Activated gamma-delta T cell (primary cell): Measurements from ENCODE around the gene NPIPA1.
"Not testable (repeated sequence)": the region's sequence is repeated elsewhere in the genome, so short reads cannot be mapped to it uniquely, and the experiment has no call there.

Experiments used
- DNase-seq: peaks from one replicate; lab custom pipeline; 2025; lab: John Stamatoyannopoulos, UW

NPIPA1 gene

DNA sequence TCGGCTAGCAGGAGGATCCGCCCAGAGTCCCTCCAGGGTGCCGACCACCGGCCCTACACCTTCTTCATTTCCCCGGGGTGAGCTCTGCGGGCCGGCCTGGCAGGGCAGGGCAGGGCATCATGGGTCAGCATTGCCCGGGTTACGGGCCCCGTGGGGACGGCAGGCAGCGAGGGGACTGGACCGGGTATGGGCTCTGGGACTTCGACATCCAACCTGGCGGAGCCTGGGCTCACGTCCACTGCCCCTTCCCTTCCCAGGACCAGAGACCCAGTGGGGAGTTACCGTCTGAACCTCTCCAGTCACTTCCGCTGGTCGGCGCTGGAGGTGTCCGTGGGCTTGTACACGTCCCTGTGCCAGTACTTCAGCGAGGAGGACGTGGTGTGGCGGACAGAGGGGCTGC is 7.0 kb upstream of the NPIPA1 start:
- not testable (repeated sequence) for DNase-seq

DNA sequence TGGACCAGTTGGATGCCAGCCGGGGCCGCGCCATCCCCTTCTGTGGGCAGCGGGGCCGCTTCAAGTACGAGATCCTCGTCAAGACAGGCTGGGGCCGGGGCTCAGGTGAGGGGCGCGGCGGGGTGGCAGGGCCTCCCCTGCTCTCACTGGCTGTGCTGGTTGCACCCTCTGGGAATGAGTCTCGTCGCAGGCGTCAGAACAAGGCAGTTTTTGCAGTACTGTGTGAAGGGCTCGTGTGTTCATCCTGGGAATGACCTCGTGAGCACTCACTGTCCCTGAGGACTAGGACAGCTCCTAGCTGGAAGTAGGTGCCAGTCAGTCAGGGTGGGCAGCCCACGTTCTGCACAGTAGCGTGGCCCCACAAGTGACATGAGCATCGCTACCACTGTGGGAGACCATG is 6.3 kb upstream of the NPIPA1 start:
- not testable (repeated sequence) for DNase-seq

DNA sequence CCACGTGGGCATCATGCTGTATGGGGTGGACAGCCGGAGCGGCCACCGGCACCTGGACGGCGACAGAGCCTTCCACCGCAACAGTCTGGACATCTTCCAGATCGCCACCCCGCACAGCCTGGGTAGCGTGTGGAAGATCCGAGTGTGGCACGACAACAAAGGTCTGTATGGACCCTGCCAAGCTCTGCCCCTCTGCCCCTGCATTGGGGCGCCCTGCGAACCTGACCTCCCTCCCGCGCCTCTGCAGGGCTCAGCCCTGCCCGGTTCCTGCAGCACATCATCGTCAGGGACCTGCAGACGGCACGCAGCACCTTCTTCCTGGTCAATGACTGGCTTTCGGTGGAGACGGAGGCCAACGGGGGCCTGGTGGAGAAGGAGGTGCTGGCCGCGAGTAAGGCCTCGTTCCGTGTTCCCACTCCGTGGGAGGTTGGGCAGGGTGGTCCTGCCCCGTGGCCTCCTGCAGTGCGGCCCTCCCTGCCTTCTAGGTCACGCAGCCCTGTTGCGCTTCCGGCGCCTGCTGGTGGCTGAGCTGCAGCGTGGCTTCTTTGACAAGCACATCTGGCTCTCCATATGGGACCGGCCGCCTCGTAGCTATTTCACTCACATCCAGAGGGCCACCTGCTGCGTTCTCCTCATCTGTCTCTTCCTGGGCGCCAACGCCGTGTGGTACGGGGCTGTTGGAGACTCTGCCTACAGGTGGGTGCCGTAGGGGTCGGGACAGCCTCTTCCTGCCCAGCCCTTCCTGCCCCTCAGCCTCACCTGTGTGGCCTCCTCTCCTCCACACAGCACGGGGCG is 4.5 kb upstream of the NPIPA1 start:
- not testable (repeated sequence) for DNase-seq

DNA sequence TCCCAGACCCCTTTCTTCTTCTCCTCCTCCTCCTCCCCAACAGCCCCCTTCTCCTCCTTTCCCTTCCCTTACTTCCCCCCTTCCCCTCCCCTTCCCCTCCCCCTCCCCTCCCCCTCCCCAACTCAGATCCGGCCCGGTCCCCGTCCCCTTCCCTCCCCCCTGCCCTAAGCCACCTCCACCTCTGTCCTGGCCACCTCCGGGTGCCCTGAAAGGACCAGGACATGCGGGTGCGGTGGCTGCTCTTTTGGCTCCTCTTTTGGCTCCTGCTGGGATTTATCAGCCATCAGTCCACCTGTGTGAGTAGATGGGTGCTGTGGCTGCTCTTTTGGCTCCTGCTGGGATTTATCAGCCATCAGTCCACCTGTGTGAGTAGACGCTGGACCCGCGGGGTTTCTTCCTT is 751 bp downstream of the NPIPA1 start:
- not testable (repeated sequence) for DNase-seq

DNA sequence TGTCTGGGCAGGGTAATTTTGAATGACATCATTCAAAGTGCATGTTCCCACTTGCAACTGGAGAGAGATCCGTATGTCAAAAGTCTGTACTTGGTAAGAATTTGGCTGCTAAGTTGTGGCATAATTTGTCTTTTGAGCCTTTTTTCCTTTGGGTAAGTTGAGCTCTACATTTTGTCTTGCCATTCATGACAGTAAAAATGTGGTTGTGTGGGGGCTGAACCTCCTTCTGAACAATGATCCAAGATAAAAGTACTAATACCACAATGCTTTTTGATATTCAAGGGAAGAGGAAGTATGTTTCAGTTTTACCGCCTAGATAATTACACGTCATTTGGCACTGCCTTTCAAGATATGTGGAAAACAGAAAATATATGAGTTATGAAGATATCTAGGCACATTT is 5.4 kb downstream of the NPIPA1 start:
- DNase-seq = not testable (repeated sequence)

DNA sequence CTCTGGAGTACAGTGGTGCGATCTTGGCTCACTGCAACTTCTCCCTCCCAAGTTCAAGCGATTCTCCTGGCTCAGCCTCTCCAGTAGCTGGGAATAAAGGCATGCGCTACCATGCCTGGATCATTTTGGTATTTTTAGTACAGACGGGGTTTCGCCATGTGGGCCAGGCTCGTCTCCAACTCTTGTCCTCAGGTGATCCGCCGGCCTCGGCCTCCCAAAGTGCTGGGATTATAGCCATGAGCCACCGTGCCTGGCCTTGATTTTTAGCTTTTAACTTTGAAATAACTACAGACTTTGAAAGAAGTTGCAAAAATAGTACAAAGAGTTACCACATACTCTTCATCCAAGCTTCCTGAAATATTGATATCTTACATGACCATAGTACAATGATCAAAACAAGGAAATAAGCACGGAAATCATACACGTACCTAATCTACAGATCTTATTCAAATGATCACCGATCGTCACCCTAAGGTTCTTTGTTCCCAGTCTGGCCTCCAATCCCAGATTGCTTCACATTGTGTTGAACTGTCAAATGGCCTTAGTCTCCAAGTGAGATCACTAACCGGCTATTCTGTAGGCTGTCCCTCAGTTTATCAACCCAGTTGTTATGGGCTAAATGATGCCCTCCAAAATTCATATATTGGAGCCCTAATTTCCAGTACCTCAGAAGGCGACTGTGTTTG is 18.4 kb downstream of the NPIPA1 start:
- no peak for DNase-seq

DNA sequence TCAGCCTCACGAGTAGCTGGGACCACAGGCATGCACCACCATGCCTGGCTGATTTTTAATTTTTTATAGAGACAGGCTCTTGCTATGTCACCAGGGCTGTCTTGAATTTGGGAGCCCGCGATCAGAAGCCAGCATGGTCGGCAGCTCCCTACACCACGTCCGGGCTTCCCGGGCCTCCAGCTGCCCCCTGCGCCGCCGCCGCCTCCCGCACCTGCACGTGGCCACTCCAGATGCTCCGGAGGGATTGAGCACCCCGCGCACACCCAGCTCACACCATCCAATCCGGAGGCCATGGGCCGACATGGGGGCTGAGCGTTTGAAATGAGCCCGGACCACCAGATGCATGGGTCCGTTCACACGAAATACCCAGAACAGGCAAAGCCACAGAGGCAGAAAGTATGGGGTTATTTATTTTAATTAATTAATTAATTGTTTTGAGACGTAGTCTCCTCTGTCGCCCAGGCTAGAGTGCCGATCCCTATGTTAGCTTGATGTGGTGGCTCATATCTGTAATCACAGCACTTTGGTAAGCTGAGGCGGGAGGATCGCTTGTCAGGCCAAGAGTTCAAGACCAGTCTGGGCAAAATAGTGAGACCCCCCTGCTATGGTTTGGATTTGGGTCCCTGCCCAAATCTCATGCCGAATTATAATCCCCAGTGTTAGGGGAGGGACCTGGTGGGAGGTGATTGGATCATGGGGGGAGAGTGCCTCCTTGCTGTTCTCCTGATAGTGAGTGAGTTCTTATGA is 20.5 kb downstream of the NPIPA1 start:
- DNase-seq = no peak

DNA sequence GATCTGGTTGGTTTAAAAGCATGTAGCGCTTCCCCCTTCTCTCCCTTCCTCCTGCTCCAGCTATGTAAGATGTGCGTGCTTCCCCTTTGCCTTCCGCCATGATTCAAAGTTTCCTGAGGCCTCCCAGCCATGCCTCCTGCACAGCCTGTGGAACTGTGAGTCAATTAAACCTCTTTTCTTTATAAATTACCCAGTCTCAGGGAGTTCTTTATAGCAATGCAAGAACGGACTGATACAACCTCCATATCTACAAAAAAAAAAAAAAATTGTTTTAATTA is 21.0 kb downstream of the NPIPA1 start:
- DNase-seq = no peak

DNA sequence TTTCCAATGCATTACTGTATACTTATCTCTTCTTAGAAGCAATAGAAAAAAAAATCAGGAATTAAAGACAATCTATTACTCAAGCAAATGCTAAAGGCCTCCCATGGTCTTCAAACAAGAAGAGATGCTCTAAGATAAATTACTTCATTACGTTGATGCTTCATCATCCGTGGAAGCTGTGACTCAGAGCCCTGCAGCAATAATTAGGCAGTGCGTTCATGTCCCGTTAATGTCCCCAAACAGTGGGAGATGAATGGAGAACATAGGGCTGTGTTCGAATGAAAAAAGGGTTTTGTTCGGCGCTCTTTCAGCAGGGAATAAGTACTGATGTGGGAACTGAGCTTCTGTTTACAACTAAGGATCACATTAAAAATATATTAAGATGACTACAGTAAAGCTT is 21.7 kb downstream of the NPIPA1 start:
- no peak for DNase-seq

DNA sequence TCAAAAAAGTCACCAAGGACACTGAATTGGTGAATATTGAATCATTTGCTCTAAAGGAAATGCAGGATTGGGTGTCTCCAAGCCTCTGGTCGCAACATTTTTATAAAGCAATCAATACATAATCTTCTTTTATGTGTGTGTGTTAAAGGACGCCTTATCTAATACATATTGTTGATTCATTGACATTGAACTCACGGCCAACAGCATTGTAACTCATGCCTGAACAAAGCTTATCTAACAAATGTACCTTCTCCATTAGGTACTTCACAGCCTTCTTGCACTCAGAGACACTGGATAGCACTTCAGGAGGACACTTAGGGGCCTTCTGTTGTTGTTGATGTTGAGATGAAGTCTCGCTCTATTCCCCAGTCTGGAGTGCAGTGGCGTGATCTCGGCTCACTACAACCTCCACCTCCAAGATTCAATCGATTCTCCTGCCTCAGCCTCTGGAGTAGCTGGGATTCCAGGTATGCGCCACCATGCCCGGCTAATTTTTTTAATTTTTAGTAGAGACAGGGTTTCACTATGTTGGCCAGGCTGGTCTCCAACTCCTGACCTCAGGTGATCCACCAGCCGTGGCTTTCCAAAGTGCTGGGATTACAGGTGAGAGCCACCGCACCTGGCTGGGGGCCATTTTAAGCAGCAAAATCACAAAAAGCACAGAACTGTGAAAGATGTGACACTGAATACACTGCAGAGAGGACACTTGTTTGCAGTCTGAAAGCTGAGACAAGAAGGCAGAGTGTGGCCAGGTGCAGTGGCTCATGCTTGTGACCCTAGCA is 24.4 kb downstream of the NPIPA1 start:
- no peak for DNase-seq

DNA sequence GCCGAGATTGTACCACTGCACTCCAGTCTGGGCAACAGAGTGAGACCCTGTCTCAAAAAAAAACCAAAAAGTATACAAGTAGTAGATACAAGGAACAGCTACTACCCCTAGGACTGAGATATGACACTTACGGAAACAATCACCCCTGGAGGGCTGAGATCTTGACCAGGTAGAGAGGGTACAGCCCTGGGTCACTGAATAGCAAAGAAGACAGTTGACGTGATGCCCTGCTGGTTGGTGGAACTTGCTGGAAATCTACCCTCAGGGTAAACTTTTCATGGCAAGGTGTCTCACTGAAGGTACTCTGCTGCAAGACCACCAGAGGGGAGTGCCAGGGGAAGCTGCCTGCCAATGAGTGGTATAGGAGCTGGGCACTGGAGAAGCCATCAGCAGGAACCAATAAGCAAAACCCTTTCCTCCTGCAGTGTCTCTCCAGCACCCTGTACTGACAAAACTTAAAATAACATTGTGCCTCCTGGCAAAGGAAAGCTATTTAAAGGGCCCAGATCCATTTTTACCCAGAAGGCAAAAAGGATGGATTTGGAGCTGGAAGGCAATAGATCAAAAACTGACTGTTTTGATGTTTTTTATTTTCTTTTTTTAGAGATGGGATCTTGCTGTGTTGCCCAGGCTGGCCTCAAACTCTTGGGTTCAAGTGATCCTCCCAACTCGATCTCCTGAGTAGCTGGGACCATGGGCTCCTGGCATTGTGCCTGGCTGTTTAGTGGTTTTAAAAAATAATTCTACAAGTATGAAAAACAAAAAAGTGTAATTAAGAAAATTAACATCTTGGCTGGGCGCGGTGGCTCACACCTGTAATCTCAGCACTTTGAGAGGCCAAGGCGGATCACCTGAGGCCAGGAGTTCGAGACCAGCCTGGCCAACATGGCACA is 26.3 kb downstream of the NPIPA1 start:
- no peak for DNase-seq

DNA sequence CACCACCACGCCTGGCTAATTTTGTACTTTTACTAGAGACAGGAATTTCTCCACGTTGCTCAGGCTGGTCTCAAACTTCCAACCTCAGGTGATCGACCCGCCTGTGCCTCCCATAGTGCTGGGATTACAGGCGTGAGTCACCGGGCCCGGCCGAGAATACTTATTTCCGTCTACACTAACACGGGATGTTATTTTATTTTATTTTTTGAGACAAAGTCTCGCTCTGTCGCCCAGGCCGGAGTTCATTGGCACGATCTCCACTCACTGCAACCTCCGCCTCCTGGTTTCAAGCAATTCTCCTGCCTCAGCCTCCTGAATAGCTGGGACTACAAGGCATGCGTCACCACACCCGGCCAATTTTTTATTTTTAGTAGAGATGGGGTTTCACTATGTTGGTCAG is 28.1 kb downstream of the NPIPA1 start:
- DNase-seq = no peak

DNA sequence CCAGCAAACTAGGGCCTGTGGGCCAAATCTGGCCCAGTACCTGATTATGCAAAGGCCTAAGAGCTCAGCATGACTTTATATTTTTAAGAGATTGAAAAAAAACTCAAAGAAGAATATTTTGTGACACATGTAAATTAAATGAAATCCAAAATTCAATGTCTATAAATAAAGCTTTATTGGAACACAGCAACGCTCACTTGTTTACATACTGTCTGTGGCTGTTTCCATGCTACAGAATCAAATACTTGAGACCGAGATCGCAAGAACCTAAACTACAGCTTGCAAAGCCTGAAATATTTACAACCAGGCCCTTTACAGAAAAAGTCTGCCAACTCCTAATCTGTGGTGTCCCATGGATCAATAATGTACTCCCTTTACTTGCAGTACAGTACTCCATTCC is 32.6 kb downstream of the NPIPA1 start:
- DNase-seq = not testable (repeated sequence)

DNA sequence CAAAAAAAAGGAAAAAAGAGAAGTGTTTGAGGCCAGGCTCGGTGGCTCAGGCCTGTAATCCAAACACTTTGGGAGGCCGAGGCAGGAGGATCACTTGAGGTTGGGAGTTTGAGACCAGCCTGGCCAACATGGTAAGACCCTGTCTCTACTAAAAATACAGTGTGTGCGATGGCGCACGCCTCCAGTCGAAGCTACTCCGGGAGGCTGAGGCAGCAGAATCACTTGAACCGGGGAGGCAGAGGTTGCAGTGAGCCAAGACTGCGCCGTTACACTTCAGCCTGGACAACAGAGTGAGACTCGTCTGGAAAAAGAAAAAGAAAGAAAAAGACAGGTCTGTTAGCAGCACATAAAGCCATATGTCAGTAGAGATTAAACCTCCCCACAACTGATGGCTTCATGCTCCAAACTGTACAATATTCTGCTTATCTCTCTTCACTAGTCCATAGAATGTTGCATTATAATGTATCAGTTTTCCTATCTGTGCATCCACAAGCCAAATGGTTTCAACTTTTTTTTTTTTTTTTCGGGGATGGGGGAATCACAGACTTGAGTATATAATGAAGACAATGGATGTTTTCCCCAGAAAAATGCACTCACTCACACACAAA is 34.5 kb downstream of the NPIPA1 start:
- DNase-seq = not testable (repeated sequence)

DNA sequence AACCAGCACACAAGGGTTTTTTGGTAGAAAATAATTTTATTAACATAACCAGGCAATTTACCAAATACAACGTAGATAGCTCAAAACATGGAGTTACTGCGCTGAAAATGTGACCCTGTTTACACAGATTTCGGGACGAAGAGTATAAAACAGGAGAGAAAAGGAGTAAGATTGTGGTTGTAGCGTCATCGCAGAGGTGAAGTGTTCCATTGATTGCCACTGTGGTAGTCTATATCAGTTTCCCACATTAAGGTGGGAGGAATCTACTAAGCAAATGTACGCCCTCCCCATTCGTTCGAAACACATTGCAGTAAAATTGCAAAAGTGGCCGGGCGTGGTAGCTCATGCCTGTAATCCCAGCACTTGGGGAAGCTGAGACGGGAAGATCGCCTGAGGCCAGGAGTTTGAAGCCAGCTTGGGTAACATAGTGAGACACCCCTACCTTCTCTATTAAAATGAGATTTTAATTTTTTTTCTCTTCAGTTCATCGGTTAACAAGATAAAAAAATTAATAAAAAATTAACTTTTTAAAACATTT is 36.6 kb downstream of the NPIPA1 start:
- DNase-seq = not testable (repeated sequence)

DNA sequence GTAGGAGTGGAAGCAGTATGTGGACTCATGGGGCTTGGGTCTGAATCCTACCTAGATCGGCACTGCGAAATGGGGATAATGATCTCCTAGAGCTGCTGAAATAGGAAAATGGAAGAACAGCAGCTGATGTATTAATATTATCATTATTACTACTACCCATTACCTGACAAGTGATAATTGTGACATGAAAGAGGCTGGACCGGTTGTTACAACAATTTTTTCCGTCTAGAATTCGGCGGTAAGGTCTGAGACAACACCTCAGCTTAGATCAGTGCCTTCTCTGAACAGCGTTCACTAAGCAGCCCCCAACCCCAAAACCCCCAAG is 37.0 kb downstream of the NPIPA1 start:
- not testable (repeated sequence) for DNase-seq

DNA sequence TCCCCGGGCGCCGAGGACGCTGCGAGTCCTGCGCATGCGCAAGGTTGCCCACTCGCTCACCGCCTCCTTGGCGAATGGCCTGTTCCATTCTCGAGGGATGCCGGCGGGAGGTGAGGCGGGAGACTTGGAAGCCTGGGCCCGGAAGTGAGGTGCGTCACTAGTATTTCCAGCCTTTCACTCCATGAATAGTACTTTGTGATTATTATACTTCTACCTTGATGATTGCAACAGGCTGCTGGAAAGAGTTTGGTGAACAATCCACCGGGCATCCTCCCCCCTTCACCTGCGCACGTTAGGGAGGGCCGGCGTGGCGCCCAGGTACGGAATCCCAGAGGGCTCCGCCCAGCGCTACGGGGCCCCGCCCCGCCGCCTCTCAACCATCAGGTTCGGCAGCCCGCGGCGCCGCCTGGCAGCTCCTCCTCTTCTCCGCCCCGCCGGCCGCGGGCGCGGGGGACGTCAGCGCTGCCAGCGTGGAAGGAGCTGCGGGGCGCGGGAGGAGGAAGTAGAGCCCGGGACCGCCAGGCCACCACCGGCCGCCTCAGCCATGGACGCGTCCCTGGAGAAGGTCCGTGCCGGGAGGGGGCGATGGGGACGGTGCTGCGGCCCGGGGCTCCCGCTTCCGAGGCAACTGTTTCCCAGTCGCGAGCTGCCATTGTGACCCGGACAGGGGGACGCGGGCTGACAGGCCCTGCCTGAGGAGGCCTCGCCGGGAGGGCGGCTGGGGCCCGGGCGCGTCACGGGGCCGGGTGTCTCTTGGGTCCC is 37.6 kb downstream of the NPIPA1 start, which contains the start of gene PDXDC1:
PDXDC1 (plus strand) TSS at position 371 of the 762 bp plus-strand sequence; CDS start at position 545, 174 bp downstream.
- DNase-seq = peak; percentile 98

DNA sequence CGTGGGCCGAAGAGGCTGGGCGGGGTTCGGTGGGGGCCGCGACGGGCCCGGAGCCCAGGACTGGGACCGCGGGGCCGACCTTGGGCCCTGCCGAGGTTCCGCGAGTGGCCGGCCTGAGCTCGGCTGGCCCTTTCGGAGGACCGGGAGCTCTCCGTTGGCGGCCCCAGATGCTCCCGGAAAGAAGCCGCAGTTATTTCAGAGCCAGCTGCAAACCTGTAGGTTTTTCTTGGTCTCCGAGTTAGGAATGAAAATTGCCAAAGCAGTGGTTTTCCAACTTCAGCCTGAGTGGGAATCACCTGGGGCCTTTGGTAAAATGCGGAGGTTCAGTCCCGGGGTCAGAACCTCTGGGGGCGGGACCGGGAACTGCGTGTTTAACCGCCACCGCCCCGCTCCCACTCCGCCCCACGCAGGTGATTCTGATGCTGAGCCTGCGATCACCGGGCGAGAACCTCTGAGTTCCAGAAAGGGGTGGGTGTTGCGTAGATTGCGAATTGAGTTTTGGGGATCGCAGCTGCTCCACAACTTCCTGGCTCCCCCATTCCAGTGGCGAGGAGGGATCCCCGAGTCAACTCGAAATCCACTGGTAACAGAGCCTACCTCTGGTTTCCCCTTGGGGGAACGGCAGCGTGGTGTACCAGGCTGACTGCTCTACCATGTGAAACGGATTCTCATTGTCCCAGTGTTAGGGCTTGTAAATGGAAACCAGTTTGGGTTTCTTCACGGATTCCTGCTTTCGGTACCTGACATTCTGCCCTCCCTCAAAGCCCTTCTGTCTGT is 38.4 kb downstream of the NPIPA1 start:
- DNase-seq = peak; percentile 40
